HG03469 (cell line): ENCODE results near the gene SPTY2D1.
"Not testable (repeated sequence)": the region's sequence is repeated elsewhere in the genome, so short reads cannot be mapped to it uniquely, and the experiment has no call there.

Source experiments
- ATAC-seq: cut with Tn5 transposase; IDR thresholded peaks from one replicate; pipeline ENCODE4 v1.9.1; 2021; ENCODE audit warnings: mild to moderate bottlenecking, moderate library complexity, moderate number of reproducible peaks; ENCODE audit not compliant: unreplicated experiment

SPTY2D1 gene

GRCh38 chr11:18618342-18619025, 15.7 kb downstream of the SPTY2D1 start:
- no peak for ATAC-seq

GRCh38 chr11:18617688-18618341, 16.3 kb downstream of the SPTY2D1 start:
- ATAC-seq = no peak

- peak; percentile 96 for ATAC-seq
Observed at GRCh38 chr11:18615628-18616392, 18.3 kb downstream of the SPTY2D1 start.

GRCh38 chr11:18614667-18615066, 19.5 kb downstream of the SPTY2D1 start:
- no peak for ATAC-seq

GRCh38 chr11:18612394-18612793, 21.7 kb downstream of the SPTY2D1 start:
- no peak for ATAC-seq

GRCh38 chr11:18611196-18611595, 22.9 kb downstream of the SPTY2D1 start:
- no peak for ATAC-seq

GRCh38 chr11:18608376-18608775, 25.8 kb downstream of the SPTY2D1 start:
- no peak for ATAC-seq

GRCh38 chr11:18600915-18601569, 33.1 kb downstream of the SPTY2D1 start:
- ATAC-seq = no peak

- no peak for ATAC-seq
Observed at GRCh38 chr11:18599739-18600230, 34.4 kb downstream of the SPTY2D1 start, which contains the start of gene MISFA. Gene MISFA (plus strand): TSS chr11:18599789. CDS start chr11:18599929, 140 bp downstream.

GRCh38 chr11:18594999-18595749, 39.0 kb downstream of the SPTY2D1 start:
- no peak for ATAC-seq

- not testable (repeated sequence) for ATAC-seq
Observed at GRCh38 chr11:18594088-18594487, 40.1 kb downstream of the SPTY2D1 start.

GRCh38 chr11:18590571-18590970, 43.6 kb downstream of the SPTY2D1 start:
- ATAC-seq = no peak

GRCh38 chr11:18588297-18589252, 45.6 kb downstream of the SPTY2D1 start, which contains the start of gene UEVLD:
Gene UEVLD (minus strand): TSS chr11:18588734. CDS start chr11:18588654, 80 bp downstream.
- ATAC-seq = peak; percentile 29

GRCh38 chr11:18581825-18582224, 52.3 kb downstream of the SPTY2D1 start:
- ATAC-seq = no peak

GRCh38 chr11:18580113-18580766, 53.9 kb downstream of the SPTY2D1 start:
- ATAC-seq = no peak

GRCh38 chr11:18578975-18579598, 55.1 kb downstream of the SPTY2D1 start:
- no peak for ATAC-seq

- no peak for ATAC-seq
Observed at GRCh38 chr11:18575361-18575760, 58.8 kb downstream of the SPTY2D1 start.

GRCh38 chr11:18567081-18567480, 67.1 kb downstream of the SPTY2D1 start:
- no peak for ATAC-seq
